ENCODE results near the gene RAB13.

The RAB13 gene

DNA sequence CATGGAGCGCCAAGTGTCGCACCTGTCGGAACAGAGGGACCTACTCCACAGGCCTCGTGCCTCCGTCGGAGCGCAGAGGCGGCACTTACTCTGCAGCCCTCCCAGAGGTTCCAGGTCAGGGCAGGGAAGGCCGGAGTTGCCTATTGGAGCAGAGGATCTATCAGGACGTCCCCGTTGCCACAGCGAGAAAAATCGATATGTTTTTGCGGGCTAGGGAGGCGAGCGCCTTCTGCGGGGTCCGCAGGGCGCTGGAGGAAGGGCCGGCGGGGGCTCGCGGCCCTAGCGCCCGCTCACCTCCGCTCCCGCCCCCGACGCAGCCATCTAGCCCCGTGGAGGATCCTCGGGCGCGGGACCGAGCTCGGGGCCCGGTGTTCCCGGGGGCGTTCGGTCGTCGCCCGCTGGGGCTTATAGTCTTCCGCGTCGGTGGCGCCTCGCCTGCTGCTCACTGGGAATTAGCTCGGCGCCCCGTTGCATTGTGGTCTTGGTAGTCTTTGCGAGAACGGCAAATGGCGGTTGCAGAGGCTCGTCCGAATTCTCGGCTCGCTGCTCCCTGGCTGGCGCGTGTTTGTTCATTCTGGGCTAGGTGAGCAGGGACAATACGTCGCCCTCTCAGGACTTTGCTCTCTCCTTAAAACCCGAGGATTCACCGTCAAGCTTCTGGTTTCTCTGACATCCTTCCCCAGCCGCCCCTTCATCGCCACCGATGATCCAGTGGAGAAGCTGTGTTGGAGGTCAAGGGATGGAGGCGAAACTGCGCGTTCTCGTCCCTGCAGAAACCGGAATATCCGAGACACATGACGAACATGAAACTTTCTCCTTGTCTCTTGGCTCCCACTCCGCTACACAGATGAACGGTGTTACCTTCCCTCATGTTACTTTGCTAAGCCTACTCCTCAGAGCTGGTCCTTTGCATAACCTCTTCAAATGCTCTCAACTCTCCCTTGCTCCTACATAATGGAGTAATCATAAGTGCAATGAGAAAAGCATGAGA lies 8.6 kb downstream of the RAB13 start, which contains the start of gene JTB:
Gene JTB (minus strand): TSS at position 425 of the 991 bp plus-strand sequence. CDS start 422 bp downstream, at position 3.
- peak; percentile 91 for DNase-seq (ENCODE audit: low spot score)

DNA sequence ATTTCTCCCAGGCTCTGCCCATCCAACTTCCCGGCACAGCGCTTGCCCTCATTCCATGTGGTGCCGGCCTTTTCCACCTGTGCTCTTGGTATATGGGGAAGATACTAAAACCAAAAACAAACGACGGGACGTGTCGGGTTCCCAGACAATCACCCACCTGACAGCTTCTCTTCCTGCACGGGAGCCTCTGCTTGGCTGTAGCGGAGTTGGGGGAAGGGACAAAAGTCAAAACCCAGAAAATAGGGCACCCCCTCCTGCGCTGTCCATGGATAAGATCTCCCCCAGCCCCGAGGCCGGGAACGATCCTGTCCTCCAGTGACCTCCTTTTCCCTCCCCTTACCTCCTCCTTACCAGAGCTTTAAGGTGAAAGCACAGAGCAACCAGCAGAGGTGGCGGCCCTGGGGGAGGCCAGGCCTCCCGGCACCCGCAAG lies 9.3 kb downstream of the RAB13 start:
- DNase-seq (ENCODE audit: low spot score): no peak

DNA sequence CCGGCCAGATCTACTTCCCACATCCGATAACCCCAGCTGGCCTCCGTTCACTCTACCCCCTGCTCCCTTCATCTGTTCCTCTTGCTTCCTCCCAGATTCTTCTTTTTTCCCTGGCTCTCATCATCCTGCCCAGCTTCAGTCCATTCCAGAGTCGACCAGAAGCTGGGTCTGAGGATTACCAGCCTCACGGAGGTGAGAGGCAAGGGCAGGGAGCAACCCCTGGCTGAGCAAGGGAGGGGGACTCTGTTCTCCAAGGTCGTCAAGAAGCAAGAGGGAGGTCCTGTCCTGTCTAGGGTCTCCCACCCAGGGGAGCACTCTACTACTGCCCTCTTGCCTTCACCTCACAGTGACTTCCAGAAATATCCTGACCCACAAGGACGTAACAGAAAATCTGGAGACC lies 12.6 kb downstream of the RAB13 start:
- no peak for DNase-seq (ENCODE audit: low spot score)

DNA sequence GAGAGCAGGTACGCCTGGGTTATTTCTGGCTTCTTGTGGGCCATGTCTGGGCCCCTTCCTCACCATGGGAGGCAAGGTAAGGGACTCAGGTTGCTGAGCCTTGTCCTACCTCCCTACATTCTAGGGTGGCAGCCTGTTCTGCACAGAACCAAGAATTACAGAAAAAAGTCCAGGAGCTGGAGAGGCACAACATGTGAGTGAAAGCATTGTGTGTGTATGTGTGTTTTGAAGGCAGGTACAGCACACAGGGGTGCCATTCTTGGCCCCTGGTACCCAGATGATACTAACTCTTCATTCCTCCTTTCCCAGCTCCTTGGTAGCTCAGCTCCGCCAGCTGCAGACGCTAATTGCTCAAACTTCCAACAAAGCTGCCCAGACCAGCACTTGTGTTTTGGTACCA lies 13.1 kb downstream of the RAB13 start:
- no peak for DNase-seq (ENCODE audit: low spot score)

DNA sequence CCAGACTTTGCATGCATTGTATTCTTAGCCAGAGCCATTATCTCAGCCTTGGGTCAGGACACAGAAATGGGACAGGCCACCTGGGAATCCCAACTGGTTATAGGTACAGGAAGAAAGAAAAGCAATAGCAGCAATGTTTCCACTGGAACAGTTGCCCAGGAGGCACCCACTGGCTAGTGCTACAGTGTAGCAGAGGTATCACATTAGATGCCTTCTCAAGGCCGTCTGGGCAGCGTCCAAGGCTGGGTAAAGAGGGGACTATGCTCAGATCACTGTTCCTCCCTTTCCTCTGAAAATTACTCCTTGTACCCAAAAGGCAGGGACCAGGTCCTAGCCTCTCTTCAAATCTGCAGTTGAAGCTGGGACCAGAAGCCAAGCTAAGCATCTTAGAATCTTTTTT lies 15.8 kb downstream of the RAB13 start:
- no peak for DNase-seq (ENCODE audit: low spot score)

DNA sequence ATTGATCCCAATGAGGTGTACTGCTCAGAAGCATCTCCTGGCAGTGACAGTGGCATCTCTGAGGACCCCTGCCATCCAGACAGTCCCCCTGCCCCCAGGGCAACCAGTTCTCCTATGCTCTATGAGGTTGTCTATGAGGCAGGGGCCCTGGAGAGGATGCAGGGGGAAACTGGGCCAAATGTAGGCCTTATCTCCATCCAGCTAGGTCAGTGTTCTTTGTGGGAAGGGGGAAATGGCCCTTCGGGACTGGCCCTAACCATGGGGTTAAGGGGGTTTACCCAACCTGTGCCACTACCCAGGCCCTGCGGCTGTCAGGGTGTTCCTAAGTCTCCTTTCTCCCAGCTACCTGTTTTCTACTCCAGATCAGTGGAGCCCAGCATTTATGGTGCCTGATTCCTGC lies 17.2 kb downstream of the RAB13 start:
- no peak for DNase-seq (ENCODE audit: low spot score)

DNA sequence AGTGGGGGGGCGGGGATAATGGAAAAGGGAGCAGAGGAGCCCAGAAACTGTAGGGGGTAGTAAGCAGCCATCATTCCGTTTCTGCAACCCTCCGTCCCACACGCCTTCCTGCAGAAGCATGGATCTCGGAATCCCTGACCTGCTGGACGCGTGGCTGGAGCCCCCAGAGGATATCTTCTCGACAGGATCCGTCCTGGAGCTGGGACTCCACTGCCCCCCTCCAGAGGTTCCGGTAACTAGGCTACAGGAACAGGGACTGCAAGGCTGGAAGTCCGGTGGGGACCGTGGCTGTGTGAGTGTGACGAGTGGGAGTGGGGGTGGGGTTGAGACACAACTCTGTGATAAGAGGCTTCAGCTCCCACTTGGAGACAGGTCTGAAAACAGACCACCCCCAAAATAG lies 17.7 kb downstream of the RAB13 start:
- DNase-seq (ENCODE audit: low spot score): no peak

DNA sequence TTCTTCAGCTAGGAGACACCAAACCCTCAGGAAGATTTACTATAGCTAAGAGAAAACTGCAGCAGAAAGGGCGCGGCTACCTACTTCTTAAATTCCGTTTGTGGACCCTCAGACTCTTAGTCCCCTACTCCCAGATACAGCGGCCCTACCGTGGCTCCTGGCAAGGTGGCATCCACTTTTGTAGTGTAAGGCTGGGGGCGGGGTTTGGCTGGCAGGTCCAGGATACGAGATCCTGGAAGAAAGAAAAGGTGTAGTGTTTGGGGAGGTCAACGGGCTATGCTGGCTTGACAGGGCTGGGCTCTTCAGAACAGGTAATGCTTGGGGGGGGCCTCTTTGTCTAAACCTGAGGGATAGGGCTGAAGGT lies 18.2 kb downstream of the RAB13 start:
- no peak for DNase-seq (ENCODE audit: low spot score)

DNA sequence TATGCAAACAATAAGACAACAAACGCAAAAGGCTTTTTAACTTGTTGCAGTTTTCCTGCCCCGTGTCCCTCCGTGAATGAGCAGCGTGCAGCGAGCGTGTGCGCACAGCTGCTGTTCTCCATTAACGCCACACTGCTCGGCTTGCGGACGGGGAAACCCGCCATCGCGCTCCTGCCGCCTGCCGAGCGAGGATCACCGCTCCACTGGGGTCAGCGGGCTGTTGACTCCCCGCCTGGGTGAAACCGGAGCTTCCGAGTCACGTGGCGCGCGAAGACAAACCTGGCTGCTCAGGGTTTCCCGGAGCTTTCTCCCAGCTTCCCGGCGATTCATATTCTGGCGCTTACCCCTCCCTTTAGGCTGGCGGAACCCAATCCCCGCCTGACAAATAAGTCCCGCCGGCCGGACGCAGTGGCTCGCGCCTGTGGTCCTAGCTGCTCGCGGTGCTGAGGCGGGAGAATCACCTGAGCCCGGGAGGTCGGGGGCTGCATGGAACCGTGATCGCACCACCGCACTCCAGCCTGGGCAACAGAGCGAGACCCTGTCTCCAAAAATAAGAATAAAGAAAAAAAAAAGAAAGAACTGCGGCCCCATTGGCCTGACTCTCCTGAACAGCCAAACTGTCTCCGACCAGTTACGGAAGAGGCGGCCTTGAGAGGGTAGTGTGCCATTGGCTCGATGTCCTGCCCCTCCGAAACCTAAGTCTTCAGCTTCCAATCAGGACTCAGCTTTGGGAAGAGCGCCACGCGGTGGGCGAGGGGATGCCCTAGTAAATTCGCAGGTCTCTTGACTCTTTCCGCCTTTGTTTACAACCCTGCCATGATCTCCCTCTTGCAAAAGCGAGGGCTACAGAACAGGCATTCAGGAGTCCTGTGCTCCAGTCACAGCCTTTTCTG lies 18.8 kb downstream of the RAB13 start, which contains the start of gene CREB3L4:
Gene CREB3L4 (plus strand): TSS at position 796 of the 893 bp plus-strand sequence. CDS start 624 bp downstream, outside the sequence.
- DNase-seq (ENCODE audit: low spot score): peak; percentile 93

DNA sequence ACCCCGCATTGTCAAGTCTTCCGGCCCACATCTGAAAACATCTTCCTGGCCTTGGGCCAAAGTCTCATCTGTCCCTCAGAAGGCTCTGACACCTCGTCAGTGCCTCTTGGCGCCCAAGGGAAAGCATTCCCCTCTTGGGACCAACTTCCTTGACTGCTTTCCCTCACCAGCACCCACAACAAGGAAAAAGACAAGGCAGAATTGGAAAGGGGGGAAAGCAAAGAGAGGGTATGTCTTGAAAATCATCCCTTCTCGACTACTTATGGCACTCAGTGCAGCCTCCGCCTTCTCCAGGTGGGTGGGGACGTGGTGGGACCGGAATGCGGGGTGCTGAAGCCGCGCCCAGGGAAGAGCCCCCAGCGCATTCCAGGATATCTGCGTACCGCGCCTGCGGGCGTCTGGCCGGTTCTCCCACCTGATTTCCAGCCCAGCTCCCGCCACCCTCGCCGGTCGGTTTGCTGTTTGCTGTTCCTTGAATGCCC lies 22.2 kb downstream of the RAB13 start:
- DNase-seq (ENCODE audit: low spot score): no peak

DNA sequence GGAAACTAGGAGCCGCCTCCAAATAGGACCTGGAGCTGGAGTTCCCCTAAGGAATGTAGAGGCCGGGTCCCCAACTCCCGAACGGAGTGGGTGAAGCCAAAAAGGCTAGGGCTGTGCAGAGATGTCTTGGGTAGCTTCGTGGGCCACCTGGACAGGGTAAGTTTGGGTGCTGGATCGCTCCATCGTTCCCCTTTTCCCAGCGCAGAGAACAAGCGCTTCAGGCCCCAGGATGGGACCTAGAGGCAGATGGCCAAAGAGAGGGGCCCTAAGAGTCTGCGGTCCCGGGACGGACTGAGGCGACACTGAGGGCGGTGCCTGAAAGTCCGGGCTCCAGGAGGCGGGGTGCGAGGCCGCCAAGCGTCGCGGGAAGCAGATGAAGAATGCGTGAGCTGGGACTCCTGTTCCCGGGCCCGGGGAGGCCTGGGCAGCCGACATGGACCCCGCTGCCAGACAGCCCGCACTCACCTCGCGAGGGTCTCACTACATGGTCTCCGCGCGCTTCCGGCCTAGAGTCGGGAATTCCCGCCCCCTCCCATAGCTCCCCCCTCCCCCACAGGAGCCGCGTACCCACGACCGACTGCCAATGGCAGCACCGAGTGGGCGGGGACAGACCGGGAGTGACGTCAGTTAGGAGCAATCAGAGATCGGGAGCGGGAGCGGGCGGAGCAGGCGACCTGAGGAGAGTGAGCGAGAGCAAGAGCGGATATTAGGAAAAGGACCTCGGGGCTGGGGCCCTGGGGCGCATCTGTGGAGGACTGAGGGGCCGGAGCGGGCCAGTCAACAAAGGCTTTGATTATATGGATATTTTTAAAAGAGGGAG lies 22.9 kb downstream of the RAB13 start, which contains the start of gene SLC39A1:
Gene SLC39A1 (minus strand): TSS at position 508 of the 820 bp plus-strand sequence. CDS start 822 bp downstream, outside the sequence.
- DNase-seq (ENCODE audit: low spot score): peak; percentile 98

DNA sequence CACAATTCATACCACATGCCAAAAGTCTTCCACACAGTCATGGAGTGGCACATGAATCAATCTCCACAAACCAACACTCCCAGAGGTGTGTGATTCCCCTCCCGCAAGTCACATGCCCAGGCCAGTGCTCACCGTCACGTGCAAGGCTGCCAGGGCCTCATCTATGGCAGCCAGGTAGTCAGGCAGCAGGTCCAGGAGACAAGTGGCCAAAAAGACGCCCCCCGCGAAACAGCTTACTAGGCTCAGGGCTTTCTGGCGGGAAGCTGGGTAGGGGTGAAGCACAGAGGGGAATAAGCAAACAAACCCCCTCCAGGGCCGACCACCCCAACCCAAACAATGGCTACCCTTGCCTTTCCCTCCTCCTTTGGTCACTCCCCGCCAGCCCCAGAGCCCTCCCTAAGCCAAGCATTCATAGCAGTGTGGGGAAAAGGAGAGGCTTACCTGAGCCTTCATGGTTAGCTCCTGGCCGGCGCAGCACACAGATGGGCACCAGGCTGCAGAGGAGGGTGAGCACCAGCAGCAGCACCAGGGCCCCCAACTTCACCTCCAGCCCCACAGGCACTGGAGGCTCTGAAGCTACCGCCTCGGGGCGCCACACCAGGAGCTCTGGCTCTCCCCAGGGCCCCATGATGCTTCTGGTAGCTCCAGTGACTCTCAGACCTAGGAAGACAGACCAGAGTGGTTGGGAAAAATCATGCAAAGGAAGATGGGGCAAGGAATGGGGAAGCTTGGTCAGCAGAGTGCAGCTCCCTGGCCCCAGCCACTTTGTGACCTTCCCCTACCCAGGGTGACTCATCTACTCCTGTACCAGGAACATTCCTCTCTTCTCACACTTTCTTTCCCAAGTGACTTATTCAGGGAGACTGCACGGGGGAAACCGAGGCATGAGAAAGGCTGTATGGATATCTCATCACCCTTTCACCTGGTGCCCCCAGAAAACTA lies 23.8 kb downstream of the RAB13 start:
- no peak for DNase-seq (ENCODE audit: low spot score)

DNA sequence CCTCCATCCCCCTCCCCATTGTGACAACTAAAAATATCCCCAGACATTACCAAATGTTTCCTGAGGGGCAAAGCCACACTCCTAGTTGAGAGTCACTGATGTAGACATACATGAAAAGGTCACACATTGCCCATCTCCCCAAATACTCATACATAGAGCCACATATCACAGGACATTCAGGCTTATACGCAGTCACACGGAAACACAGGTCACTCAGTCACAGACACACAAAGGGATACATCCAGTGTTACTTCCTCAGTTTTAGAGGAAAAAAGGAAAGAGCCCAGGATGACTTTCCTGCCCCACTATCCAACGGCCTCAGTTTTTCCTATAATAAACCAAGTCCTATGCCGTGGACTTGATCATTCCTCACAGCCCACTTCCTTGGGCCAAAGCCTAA lies 24.7 kb downstream of the RAB13 start:
- no peak for DNase-seq (ENCODE audit: low spot score)

DNA sequence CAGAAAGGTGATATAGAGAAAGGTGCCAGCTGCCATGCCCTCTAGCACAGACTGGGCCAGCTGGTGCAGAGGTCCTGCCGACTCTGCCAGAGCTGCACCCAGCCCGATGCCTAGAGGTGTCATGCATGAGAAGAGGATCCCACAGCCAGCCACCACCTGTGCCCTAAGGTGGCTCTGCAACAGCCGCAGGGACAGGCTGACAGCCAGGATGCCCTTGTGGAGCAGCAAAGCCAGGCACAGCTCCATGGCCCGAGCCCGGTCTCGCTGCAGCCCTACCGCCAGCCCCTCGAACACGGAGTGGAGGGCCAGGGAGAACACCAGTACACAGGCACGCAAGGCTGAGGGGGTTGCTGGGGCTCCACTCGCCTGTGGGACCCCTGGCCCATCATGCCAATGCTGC lies 25.9 kb downstream of the RAB13 start:
- DNase-seq (ENCODE audit: low spot score): no peak

DNA sequence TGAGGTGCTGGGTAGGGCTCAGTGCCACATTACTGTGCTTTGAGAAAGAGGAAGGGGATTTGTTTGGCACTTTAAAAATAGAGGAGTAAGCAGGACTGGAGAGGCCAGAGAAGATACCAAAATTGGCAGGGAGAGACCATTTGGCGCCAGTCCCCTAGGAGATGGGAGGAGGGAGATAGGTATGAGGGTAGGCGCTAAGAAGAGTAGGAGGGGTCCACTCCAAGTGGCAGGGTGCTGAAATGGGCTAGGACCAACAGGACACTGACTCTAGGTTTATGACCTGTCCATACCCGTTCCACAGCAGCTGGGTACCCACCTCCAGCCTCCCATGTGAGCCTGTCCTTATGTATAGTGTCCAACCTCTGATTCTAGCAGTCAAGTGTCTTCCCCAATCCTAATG lies 26.7 kb downstream of the RAB13 start:
- DNase-seq (ENCODE audit: low spot score): no peak

DNA sequence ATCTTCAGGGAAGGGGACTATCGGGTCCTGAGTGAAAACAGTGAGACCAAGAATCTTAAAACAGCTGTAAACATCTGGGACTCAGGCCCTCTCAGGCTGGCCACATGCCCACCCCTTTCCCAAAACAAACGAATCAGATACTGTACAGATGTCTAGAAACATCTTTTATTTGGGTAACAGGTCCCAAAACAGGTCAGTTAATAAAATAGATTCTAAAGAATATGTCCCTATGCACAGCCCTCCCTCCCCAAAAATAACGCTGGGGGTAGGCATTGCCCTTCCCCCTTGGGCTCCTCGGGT lies 27.2 kb downstream of the RAB13 start:
- no peak for DNase-seq (ENCODE audit: low spot score)

DNA sequence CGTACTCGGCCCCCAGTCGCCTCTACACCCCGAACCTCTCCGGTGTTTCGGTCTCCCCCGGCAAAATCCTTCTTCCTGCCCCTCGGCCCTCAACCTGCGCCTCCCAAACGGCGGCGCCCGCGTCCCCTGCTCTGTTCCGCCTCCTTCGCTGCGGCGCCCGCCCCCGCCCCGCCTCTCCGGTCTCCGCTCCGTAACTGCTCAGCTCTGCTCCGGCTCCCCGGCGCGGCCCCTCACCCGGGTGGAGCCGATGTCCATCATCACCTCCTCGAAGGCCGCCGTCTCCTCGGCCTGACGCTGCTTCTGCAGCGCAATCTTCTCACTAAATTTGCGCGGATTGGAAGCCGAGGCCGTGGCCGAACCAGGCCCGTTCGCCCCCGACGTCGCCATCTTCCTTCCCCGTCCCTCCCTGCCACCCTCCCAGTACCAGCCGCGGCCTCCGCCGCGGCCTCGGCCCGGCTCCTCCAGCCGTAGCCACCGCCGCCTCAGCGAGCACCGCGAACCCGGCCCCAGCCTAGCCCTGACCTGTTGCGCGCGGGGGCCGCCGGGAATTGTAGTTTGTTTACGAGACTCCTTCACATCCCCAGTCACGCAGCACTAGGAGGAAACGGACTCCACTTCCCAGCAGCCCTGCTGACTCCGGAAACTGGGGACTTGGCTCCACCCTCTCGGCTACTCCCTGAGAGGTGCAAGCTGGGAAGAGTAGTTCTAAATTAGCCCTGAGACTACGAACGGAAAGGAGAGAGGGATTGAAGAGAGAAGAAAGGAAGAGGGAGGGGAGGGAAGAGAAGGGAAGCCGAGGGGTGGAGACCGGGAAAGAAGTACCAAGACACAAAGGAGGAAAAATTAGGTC lies 27.8 kb downstream of the RAB13 start, which contains the start of gene CRTC2:
Gene CRTC2 (minus strand): TSS at position 502 of the 850 bp plus-strand sequence. CDS start 115 bp downstream, at position 387.
- peak; percentile 97 for DNase-seq (ENCODE audit: low spot score)

DNA sequence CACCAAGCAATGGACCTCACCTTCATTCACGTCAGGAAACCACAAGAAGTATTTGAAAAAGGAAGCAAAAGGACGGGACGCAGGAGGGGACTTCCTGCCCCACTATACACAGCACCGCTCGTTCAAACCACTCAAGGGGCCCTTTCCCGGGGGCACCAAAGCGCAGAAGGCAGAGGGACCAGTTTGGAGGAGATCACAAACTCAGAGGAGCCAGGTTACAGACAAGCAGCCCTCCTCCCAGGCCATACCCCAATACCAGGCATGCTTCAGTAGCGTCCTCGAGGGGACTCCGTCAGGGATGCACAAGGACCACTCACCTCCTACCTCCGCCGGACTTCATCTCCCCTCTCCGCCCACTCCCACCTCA lies 28.4 kb downstream of the RAB13 start:
- DNase-seq (ENCODE audit: low spot score): no peak

DNA sequence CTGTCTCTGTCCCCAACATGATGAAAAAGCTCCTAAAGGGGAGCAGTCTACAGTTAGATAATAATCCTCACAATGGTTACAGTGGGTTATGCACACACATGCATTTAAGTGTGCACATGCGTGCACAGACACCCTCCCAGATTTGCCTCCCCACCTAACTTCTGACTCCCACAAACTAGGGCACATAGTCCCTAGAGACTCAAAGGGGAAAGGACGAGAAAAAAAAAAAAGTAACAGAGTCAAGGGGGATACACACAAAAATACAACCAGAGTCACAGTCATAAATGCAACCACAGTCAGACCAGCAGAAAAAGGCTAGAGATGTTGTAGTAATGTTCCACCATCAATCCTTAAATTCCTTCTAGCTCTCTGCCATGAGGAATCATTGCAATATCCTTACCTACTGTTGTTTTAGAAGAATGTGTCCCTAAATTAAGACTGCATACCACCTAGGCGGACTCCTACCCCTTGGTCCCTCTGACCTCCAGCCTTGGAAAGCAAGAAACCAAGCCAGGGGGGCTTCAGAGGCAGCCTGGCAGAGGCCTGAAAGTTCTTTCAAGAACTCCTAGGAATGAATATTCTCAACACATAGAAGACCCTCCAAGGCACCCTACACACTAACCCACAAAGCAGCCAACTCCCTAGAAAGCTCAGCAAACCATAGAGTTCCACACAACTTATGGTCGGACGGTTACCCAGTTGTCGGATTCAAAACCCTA lies 29.0 kb downstream of the RAB13 start:
- no peak for DNase-seq (ENCODE audit: low spot score)
